NOMO-1 treated with DMSO at 0.1 percent for 48 hours (cell line): ENCODE measurements around the gene WNT5A.
A peak's percentile ranks its signal among the peaks of the same experiment; 100 is the strongest.
"Not testable (repeated sequence)": the region's sequence is repeated elsewhere in the genome, so short reads cannot be mapped to it uniquely, and the experiment has no call there.

Experiments
- DNase-seq: peaks from one replicate; lab custom pipeline; 2025; ENCODE audit not compliant: unreplicated experiment; lab: John Stamatoyannopoulos, UW

The WNT5A gene

DNA sequence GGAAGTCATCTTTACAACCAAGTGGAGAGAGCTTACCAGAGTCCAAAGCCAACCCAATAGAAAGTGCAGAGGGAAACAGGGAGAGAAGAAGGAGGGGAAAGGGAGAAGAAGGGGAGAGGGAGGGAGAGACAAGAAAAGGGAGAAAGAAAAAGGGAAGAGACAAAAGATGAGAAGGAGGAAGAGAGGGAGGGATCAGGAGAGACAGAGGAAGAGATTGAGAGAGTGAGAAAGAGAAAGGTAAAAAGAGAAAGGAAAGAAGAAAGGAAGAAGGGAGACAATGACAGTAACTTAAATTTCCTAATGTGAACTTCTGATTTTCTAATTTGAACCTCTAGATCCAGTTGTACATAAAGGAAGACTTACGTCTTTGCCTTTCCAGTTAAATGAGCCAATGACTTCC is 20.7 kb upstream of the WNT5A start:
- no peak for DNase-seq

DNA sequence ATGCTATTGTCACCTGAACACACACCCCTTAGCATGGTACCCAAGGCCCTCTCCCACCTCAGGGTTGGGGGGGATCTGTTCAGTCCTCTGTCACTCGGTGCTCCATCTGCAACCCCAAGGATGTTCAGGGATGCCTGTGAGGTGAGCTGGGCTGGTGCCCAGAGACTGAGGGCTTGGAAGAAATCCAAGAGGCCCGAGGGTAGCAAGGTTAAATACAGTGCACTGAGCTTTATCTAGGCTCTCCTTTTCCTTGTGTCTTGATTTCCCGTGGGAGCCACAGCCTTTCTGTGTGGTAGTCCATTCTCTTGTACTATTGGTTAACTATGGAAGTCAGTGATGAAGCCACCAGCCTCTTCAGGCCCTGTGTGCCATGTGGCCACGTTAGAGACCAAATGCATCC is 18.7 kb upstream of the WNT5A start:
- no peak for DNase-seq

DNA sequence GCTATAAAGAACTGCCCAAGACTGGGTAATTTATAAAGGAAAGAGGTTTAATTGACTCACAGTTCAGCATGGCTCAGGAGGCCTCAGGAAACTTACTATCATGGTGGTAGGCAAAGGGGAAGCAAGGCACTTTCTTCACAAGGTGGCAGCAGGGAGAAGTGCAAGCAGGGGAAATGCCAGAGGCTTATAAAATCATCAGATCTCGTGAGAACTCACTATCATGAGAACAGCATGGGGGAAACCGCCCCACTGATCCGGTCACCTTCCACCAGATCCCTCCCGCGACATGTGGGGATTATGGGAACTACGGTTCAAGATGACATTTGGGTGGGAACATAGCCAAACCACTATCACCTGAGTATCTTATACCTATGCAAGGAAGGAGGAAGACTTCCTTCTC is 18.0 kb upstream of the WNT5A start:
- DNase-seq = not testable (repeated sequence)

DNA sequence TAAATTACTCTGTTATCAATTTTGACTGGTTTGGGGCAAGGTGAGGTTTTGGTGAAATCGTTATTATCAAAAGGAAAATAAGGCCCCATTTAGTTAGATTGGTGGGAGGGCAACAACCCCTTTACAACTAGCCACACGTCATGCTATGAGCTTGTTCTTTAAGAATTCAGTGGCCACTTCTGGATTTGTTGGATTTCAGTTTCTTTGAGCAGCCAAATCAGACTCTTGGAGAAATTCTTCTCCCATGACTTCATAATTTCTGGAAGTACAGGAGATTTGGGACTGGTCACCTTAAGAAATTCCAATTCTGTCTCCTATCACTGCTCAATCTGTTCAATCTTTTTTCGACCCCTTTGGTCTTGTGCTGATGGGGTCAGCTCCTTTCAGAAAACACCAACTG is 14.8 kb upstream of the WNT5A start:
- DNase-seq = no peak

- DNase-seq = no peak
These were observed 13.6 kb upstream of the WNT5A start for GRCh38 chr3:55500555-55501330.

- DNase-seq = no peak
These were observed 11.4 kb upstream of the WNT5A start for GRCh38 chr3:55498520-55498919.

DNA sequence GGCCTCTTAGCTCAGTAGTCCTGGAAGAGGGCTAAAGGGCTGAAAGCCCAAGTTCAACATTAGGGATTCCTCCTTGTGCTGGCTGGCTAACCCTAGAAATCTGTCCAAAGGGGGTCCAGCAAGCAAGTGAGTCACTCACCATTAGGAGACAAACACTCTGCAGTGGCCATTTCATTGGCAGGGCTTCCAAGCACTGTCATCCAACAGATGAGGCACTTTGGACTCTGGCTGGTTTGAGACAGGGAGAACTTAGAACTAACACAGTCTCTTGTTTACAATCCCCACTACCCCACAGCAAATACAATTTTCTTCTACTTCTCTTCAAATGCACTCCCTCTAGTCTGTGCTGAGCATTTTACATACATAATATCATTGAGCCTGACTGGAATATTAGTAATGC is 10.1 kb upstream of the WNT5A start:
- DNase-seq = no peak

- no peak for DNase-seq
These were observed 7.9 kb upstream of the WNT5A start for GRCh38 chr3:55494976-55495375.

DNA sequence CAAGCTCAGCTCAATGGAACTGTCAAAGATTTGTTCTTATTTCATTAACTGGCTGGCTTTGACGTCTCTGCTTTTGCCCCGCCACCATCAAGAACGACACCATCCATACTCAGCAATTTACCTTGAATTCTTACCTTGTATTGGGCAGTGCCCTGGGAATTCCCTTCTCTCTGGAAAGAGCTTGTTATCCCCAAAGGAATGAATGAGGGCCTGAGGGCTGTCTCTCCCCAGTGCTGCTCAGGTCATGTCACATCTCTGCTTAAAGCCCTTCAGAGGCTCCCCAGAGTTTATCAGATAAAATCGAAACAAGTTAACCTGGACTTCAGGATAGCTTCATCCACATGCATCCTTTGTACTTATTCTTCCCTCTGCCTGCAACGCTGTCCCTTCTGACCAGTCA is 5.9 kb upstream of the WNT5A start:
- DNase-seq = no peak

GRCh38 chr3:55491296-55491816 is 4.2 kb upstream of the WNT5A start:
- DNase-seq = no peak

DNA sequence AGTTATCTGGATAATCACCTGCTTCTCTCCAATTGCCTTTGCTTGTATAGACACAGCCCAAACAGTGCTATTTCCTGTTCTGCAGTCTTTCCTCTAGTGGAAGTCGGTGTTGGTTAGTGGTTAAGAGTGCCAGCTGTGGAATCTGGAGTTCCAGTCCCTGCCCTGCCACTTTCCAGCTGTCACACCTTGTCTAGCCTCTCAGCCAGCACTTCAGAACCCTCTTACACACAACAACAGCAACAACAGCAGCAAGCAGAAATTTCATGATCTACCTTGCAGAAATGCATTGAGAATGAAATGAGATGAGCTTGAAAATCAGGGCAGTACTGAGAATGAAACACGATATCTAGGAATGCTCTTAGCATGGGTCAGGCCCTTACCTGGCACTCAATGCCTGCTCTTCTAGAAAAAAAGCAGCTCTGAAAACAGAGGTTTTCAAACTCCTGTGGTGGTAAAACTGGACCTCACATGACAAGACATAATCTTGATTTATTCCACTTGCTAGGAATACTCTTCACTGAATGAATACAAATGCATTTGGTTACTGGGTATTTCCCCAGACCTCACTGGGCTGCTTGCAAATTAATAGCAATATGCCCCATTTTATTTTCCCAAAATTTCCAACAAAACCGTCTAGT is 3.3 kb upstream of the WNT5A start:
- no peak for DNase-seq

DNA sequence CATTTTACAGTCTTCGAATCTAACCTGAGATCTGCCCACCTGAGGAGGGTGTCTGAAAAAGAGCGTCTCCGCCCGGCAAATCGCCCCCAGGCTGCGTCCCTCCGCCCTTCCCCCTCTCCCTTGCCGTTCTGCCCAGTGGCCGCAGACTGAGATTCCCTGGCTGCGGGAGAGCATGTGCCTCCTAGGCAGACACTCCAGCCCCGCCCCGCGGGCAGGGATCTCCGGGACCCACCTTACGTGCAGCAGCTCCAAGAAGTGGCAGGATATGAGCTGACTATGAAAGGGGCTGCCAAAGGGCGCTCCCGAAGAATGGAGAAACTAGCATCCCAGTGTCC is 2.7 kb upstream of the WNT5A start:
- no peak for DNase-seq

DNA sequence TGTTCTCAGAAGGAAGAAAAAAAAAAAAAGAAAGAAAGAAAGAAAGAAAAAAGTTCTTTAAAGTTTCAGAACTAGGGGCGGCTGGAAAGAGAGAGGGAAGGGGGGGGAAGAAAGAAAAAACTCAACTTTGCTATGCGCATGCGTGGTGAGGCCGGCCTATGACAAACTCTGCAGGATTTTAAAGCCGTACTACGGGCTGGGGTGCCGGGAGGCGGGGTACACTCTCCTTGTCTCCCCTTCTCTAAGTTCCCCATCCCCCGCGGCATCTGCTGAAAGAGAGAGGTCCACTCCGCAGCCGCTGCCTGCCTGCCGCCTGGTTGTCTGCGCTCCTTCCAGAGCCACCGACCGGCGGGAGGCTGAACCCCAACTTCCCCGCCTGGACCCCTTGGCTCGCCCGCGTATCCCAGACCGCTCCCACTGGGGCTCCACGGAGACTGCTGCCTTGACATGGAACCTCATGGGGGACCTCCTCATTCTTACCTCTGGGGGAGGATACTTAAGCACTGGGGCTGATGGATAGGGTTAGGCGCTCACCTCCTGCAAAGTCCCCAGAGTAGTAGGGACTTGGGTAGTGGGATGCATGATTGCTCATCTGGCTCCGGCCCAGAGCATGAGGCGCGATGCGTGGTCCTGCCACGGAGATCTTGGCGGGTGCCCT is 1.4 kb upstream of the WNT5A start:
- peak; percentile 22 for DNase-seq

- no peak for DNase-seq
These were observed 505 bp upstream of the WNT5A start for GRCh38 chr3:55487381-55488241.

- no peak for DNase-seq
These were observed 827 bp downstream of the WNT5A start for GRCh38 chr3:55486101-55486856.

- DNase-seq = peak; percentile 30
These were observed 2.0 kb downstream of the WNT5A start for GRCh38 chr3:55484801-55485791.

GRCh38 chr3:55484191-55484689 is 2.9 kb downstream of the WNT5A start:
- DNase-seq = no peak

- no peak for DNase-seq
These were observed 3.7 kb downstream of the WNT5A start for GRCh38 chr3:55483196-55484095.
